ENCODE data around the gene RASA2.
"Not testable (repeated sequence)": the region's sequence is repeated elsewhere in the genome, so short reads cannot be mapped to it uniquely, and the experiment has no call there.

The RASA2 gene

DNA sequence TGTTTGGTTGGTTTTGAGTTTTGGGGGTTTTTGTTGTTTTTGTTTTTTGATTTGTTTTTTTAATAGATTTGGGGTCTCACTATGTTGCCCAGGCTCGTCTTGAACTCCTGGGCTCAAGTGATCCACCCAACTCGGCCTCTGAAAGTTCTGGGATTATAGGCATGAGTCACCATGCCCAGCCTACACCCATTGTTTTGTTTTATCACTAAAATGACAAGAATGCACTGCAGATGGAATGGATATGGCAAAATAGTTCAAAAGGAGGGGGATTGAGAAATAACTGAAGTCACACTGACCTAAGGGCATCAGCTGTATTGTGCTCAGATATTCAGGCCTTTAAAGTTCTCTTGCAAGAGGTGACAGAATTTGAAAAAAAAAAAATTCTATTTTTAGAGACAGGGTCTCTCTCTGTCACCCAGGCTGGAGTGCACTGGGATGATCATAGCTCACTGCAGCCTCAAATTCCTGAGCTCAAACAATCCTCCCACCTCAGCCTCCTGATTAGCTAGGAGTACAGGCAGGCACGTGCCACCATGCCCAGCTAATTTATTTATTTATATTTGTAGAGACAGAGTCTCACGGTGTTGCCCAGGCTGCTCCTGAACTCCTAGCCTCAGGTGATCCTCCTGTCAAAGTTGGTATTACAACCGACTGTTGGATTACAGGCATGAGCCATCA is 4.4 kb upstream of the RASA2 start:
- no peak overlapping the region for H3K27ac ChIP-seq (ENCODE audit: low read depth, low read length)

DNA sequence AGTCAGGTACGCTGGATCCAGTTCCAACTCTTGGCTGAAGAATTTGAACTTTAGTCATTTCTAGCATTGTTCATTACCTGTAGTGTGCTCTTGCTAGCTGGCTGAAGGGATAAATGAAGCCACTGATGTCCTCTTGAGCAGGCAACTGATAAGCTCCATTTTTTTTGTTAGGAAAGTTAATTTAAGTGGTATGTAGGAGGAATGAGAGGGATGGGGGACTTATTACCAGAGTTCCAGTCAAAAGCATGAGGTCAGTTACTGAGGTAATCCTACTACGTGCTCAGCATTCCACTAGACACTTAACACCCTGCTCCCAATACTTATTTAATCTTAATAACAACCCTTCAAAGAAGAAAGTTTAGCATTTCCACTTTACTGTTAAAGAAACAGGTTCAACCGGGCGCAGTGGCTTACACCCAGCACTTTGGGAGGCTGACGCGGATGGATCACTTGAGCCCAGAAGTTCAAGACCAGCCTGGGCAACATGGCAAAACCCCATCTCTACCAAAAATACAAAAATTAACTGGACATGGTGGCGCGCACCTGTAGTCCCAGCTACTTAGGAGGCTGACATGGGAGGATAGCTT is 2.0 kb upstream of the RASA2 start:
- Histone ChIP-seq H3K9me3 (ENCODE audit: control insufficient read depth, insufficient read depth, low read length) (no peaks in the 10 kb centered on the region), H3K27me3 (ENCODE audit: control insufficient read depth, insufficient read depth, low read length) (no peaks in the 10 kb centered on the region), H3K4me3 (ENCODE audit: low read depth, low read length) (no peak overlapping the region), H3K4me1 (ENCODE audit: control insufficient read depth, insufficient read depth, low read length) (peaks cover 23% of the 10 kb centered on the region), H3K9ac (ENCODE audit: low read depth, low read length) (no peak overlapping the region), H3K36me3 (ENCODE audit: control insufficient read depth, insufficient read depth, low read length) (no peaks in the 10 kb centered on the region), H3K27ac (ENCODE audit: low read depth, low read length) (no peak overlapping the region)

More for the DNA sequence above, 4.4 kb upstream of the RASA2 start:
- Histone ChIP-seq H3K4me1 (ENCODE audit: control insufficient read depth, insufficient read depth, low read length) (peaks cover 13% of the 10 kb centered on the region), H3K27me3 (ENCODE audit: control insufficient read depth, insufficient read depth, low read length) (no peaks in the 10 kb centered on the region), H3K9me3 (ENCODE audit: control insufficient read depth, insufficient read depth, low read length) (no peaks in the 10 kb centered on the region), H3K9ac (ENCODE audit: low read depth, low read length) (no peak overlapping the region), H3K36me3 (ENCODE audit: control insufficient read depth, insufficient read depth, low read length) (no peaks in the 10 kb centered on the region), H3K4me3 (ENCODE audit: low read depth, low read length) (no peak overlapping the region)

DNA sequence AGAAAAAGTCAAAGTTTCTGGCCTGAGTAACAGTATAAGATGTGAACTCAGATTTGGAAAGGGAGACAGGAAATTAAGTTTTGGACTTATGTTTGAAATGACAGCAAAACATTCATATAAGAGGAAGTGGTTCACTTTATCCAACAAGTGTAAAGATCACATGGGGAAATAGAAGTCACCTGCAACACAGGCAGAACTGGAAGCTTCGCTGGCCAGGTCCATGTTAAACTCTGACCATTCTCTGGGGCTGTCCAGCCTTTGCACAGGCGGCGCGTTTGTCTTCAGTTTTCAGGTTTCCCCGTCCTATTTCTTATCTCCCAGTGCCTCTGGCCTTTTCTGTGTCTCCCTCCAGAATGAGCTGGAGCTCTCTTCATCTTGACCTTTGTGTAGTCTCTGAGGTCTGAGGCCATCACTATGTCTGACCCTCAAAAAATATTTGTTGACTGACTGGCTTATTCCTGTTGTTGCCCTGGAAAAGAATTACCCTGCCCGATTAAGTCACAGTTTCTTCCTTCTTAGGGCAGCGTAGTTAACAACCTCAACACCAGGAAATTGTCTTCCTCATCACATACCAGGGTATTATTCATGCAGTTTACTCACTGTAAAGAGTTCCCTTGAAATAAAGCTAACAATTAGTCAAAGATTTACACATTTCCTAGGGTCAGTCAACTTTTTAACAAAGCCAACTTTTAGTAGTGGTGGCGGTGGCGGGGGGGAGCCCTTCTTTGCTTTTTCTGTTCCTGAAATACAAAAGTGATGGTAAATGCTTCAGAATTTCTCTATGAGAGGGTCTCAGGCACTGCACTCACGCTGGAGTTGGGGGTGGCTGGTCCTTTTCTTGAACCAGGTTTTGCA is 959 bp upstream of the RASA2 start:
- Histone ChIP-seq H3K9me3 (ENCODE audit: control insufficient read depth, insufficient read depth, low read length) (no peaks in the 10 kb centered on the region), H3K27me3 (ENCODE audit: control insufficient read depth, insufficient read depth, low read length) (no peaks in the 10 kb centered on the region), H3K4me3 (ENCODE audit: low read depth, low read length) (peak overlapping the region; percentile 97), H3K36me3 (ENCODE audit: control insufficient read depth, insufficient read depth, low read length) (no peaks in the 10 kb centered on the region), H3K4me1 (ENCODE audit: control insufficient read depth, insufficient read depth, low read length) (peaks cover 30% of the 10 kb centered on the region), H3K27ac (ENCODE audit: low read depth, low read length) (peak overlapping the region; percentile 98), H3K9ac (ENCODE audit: low read depth, low read length) (peak overlapping the region; percentile 46)

- no peaks in the 10 kb centered on the region for H3K36me3 ChIP-seq (ENCODE audit: control insufficient read depth, insufficient read depth, low read length)
These were observed 406 bp upstream of the RASA2 start for GRCh38 chr3:141486496-141486745.

DNA sequence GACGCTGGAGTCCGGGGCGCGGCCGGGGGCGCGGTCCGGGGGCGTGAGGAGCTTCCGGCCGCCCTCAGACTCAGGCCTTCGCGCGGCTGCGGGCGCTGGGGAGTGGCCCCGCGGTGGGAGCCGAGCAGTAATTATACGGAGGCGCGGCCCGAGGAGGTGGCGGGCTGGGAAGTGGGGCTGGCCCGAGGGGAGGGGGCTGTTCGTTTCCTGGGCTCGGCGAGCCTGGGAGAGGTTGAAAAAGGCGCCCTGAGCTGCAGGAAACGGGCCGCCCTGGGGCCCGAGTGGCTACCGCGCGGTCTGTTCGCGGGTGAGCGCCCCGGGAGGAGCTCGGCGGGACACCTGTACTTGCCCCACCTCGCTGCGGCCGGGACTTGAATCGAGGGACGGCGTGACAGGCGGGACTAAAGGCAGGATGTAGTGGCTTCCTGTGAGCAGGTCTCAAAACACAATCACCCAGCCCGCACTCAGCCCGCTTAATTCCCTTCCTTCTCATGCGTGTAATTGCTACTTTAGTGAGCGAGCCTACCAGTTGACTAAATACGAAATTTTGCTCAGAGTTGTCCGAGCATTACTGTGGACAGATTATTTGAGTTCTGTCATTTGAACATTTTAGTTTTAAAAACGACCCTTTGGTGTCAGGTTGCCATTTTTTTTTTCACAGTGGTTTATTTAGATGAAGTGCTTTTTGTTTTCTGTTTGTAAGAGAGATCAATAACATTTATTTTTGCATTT is 860 bp downstream of the RASA2 start:
- Histone ChIP-seq H3K9me3 (ENCODE audit: control insufficient read depth, insufficient read depth, low read length) (no peaks in the 10 kb centered on the region), H3K36me3 (ENCODE audit: control insufficient read depth, insufficient read depth, low read length) (no peaks in the 10 kb centered on the region), H3K27ac (ENCODE audit: low read depth, low read length) (peak overlapping the region; percentile 99), H3K4me3 (ENCODE audit: low read depth, low read length) (peak overlapping the region; percentile 97), H3K9ac (ENCODE audit: low read depth, low read length) (peak overlapping the region; percentile 88), H3K4me1 (ENCODE audit: control insufficient read depth, insufficient read depth, low read length) (peaks cover 30% of the 10 kb centered on the region), H3K27me3 (ENCODE audit: control insufficient read depth, insufficient read depth, low read length) (no peaks in the 10 kb centered on the region)

More at GRCh38 chr3:141486496-141486745, 406 bp upstream of the RASA2 start:
- Histone ChIP-seq H3K9ac (ENCODE audit: low read depth, low read length) (peak overlapping the region; percentile 46; the same call in 1 of the 2 replicates), H3K9me3 (ENCODE audit: control insufficient read depth, insufficient read depth, low read length) (no peaks in the 10 kb centered on the region), H3K4me1 (ENCODE audit: control insufficient read depth, insufficient read depth, low read length) (peaks cover 30% of the 10 kb centered on the region), H3K27ac (ENCODE audit: low read depth, low read length) (peak overlapping the region; percentile 98), H3K4me3 (ENCODE audit: low read depth, low read length) (peak overlapping the region; percentile 97), H3K27me3 (ENCODE audit: control insufficient read depth, insufficient read depth, low read length) (no peaks in the 10 kb centered on the region)

- Histone ChIP-seq H3K27me3 (ENCODE audit: control insufficient read depth, insufficient read depth, low read length) (no peaks in the 10 kb centered on the region), H3K4me3 (ENCODE audit: low read depth, low read length) (no peak overlapping the region), H3K9me3 (ENCODE audit: control insufficient read depth, insufficient read depth, low read length) (no peaks in the 10 kb centered on the region), H3K9ac (ENCODE audit: low read depth, low read length) (no peak overlapping the region), H3K4me1 (ENCODE audit: control insufficient read depth, insufficient read depth, low read length) (peaks cover 30% of the 10 kb centered on the region), H3K36me3 (ENCODE audit: control insufficient read depth, insufficient read depth, low read length) (no peaks in the 10 kb centered on the region), H3K27ac (ENCODE audit: low read depth, low read length) (no peak overlapping the region)
These were observed 2.4 kb downstream of the RASA2 start for GRCh38 chr3:141489203-141489602.

DNA sequence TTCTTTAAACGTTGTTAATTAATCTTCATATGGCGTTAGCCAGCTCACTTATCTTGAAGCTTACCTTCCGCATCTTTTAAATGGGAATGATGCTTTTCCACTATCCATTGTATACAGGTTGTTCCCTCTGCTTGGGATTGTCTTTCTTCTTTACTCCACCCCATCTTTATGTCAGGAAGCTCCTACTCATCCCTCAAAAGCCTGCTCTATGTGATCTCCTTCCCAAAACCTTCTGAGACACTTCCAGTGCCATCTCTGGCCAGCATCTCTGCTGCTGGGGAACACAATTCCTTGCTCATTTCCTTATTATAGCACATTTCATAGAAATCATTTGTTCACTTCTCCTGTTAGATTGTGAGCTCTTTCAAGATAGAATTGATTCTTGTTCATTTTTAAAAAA is 4.3 kb downstream of the RASA2 start:
- H3K36me3 ChIP-seq (ENCODE audit: control insufficient read depth, insufficient read depth, low read length): no peaks in the 10 kb centered on the region
- H3K9me3 ChIP-seq (ENCODE audit: control insufficient read depth, insufficient read depth, low read length): no peaks in the 10 kb centered on the region
- H3K27me3 ChIP-seq (ENCODE audit: control insufficient read depth, insufficient read depth, low read length): no peaks in the 10 kb centered on the region
- H3K4me1 ChIP-seq (ENCODE audit: control insufficient read depth, insufficient read depth, low read length): peaks cover 21% of the 10 kb centered on the region
- H3K9ac ChIP-seq (ENCODE audit: low read depth, low read length): no peak overlapping the region
- H3K27ac ChIP-seq (ENCODE audit: low read depth, low read length): no peak overlapping the region
- no peak overlapping the region for H3K4me3 ChIP-seq (ENCODE audit: low read depth, low read length)

DNA sequence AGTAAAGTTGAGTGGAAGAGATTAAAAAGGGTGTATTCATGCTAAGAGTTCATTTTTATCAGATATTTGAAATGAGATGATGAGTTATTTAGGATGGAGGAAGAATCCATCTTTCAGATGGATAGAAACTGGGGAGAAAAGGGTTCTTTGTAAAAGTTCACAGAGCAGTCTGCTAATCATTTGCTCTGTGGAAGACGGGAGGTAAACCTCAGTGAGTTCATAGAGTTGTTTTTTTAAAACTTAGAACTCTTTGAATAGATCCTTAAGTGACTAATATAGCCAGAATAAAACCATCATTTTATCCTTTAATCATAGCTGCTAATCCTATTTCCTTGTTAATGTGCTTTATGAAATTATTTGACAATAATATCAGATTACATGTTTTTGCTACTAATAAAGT is 5.1 kb downstream of the RASA2 start:
- H3K9me3 ChIP-seq (ENCODE audit: control insufficient read depth, insufficient read depth, low read length): no peaks in the 10 kb centered on the region

DNA sequence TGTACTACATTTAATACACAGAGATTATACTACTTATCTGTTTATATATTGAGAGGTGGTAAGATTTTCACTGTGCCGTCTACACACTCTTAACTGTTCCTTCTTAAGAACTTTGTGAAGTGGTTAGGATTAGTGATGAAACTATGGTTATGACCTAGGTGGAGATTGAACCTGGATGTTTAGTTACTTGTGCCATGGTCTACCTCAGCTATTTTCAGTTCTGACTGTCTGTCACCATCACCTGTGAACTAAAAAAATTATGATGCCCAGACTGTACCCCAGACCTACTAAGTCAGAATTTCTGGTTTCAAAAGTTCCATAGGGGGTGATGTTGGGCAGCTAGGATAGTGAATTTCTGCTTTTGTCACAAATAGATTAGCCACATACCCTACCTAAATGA is 6.4 kb downstream of the RASA2 start:
- Histone ChIP-seq H3K9ac (ENCODE audit: low read depth, low read length) (no peak overlapping the region), H3K4me3 (ENCODE audit: low read depth, low read length) (no peak overlapping the region)

More for the DNA sequence above, 5.1 kb downstream of the RASA2 start:
- Histone ChIP-seq H3K27me3 (ENCODE audit: control insufficient read depth, insufficient read depth, low read length) (no peaks in the 10 kb centered on the region), H3K27ac (ENCODE audit: low read depth, low read length) (no peak overlapping the region), H3K4me3 (ENCODE audit: low read depth, low read length) (no peak overlapping the region), H3K36me3 (ENCODE audit: control insufficient read depth, insufficient read depth, low read length) (no peaks in the 10 kb centered on the region), H3K9ac (ENCODE audit: low read depth, low read length) (no peak overlapping the region), H3K4me1 (ENCODE audit: control insufficient read depth, insufficient read depth, low read length) (peaks cover 17% of the 10 kb centered on the region)

DNA sequence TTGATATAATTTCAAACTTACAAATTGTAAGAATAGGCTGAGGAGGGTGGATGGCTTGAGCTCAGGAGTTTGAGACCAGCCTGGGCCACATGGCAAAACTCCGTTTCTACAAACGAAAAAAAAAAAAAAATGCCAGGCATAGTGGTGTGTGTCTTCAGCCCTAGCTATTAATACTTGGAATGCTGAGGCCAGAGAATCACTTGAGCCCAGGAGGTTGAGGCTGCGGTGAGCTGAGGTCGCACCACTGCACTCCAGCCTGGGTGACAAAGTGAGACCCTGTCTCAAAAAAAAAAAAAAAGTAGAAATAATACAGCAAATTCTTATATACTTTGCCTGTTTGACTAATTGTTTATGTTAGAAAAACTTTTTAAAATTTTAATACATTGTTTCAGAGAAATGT is 10.8 kb downstream of the RASA2 start:
- H3K9me3 ChIP-seq (ENCODE audit: control insufficient read depth, insufficient read depth, low read length); H3K27ac ChIP-seq (ENCODE audit: low read depth, low read length); H3K9ac ChIP-seq (ENCODE audit: low read depth, low read length); H3K27me3 ChIP-seq (ENCODE audit: control insufficient read depth, insufficient read depth, low read length); H3K4me3 ChIP-seq (ENCODE audit: low read depth, low read length); H3K36me3 ChIP-seq (ENCODE audit: control insufficient read depth, insufficient read depth, low read length); H3K4me1 ChIP-seq (ENCODE audit: control insufficient read depth, insufficient read depth, low read length): not testable (repeated sequence)

More for the DNA sequence above, 6.4 kb downstream of the RASA2 start:
- Histone ChIP-seq H3K27me3 (ENCODE audit: control insufficient read depth, insufficient read depth, low read length) (no peaks in the 10 kb centered on the region), H3K27ac (ENCODE audit: low read depth, low read length) (no peak overlapping the region), H3K4me1 (ENCODE audit: control insufficient read depth, insufficient read depth, low read length) (peaks cover 15% of the 10 kb centered on the region), H3K36me3 (ENCODE audit: control insufficient read depth, insufficient read depth, low read length) (no peaks in the 10 kb centered on the region), H3K9me3 (ENCODE audit: control insufficient read depth, insufficient read depth, low read length) (no peaks in the 10 kb centered on the region)

Data from HUES48 (cell line).